Erythroblast (primary cell): ENCODE results near the gene PROM2.

ENCODE experiments used
- GATA1 ChIP-seq: IDR thresholded peaks from 2 replicates; pipeline ENCODE4 v1.6.1; 2011; ENCODE audit warnings: low read depth, mild to moderate bottlenecking, control low read depth, low read length, moderate library complexity
- POLR2A ChIP-seq: IDR thresholded peaks from 2 replicates; pipeline ENCODE4 v1.6.1; 2011; ENCODE audit warnings: mild to moderate bottlenecking, low read length

GRCh38 chr2:95281786-95282185, 7.5 kb downstream of the PROM2 start:
- TF ChIP-seq POLR2A = no peak
- TF ChIP-seq GATA1 = no peak
